Left hindlimb (tissue), 1 donor: ENCODE data around the gene SELPLG.
"Not testable (repeated sequence)": the region's sequence is repeated elsewhere in the genome, so short reads cannot be mapped to it uniquely, and the experiment has no call there.

Experiments used
- DNase-seq: peaks from one replicate; pipeline ENCODE4 v3.0.0-alpha.2; 2018

SELPLG gene

DNA sequence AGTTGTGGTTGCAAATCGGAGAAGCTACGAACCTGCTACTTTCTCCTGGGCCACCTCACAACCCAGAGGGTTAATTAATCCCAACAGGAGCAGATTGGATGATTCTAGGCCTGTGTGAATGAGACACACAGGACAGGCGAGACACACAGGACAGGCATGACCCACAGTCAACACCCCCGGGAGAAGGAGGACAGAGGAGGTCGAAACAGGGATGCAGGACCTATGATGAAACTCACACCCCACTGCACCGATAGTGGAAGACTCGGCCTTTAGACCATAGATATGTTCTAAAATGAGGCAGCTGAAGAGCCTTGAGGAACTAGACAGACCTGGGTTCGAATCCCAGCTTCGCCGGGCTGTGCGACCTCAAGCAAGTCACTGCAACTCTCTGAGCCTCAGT is 47.4 kb downstream of the SELPLG start:
- peak; percentile 13 for DNase-seq

- DNase-seq = no peak
These were observed 47.8 kb downstream of the SELPLG start for GRCh38 chr12:108585864-108586263.

- DNase-seq = no peak
These were observed 49.1 kb downstream of the SELPLG start for GRCh38 chr12:108584456-108585065.

DNA sequence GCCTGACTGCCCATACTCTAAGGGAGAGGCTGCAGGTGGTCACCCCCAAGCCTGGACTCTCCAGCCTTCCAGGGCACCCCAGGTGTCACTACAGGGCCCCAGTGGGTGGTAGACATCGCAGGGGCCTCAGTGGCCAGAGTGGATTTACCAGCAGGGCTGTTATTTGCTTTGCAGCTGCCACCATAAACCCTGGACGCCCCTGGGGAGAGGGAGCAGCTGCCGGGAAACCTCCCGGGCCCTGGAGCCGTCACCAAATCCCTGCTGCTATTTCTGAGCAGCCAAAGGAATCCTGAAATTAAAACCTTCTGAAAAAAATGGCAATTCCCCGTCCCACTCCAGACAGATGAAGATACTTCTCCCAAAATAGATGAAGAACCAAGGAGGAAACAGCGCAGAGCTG is 49.7 kb downstream of the SELPLG start:
- DNase-seq = peak; percentile 81

GRCh38 chr12:108582978-108583770 is 50.5 kb downstream of the SELPLG start:
- DNase-seq = peak; percentile 31

GRCh38 chr12:108582509-108582908 is 51.2 kb downstream of the SELPLG start:
- peak; percentile 6 for DNase-seq

- DNase-seq = peak; percentile 22
These were observed 52.1 kb downstream of the SELPLG start for GRCh38 chr12:108581311-108582227.

GRCh38 chr12:108580531-108580930 is 53.2 kb downstream of the SELPLG start:
- no peak for DNase-seq

DNA sequence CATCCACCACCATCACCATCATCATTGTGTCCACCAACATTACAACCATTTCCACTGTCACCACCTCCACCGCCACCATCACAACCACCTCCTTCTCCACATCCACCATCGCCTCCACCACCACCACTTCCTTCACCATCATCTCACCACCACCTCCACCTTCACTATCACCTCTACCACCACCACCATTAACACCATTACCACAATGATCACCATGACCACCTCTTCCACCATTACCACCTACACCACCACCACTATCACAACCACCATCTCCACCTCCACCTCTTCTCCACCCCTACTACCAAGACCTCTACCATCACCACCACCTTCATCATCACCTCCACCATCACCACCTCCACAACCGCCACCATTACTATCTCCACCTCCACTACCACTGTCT is 54.9 kb downstream of the SELPLG start:
- DNase-seq = no peak

DNA sequence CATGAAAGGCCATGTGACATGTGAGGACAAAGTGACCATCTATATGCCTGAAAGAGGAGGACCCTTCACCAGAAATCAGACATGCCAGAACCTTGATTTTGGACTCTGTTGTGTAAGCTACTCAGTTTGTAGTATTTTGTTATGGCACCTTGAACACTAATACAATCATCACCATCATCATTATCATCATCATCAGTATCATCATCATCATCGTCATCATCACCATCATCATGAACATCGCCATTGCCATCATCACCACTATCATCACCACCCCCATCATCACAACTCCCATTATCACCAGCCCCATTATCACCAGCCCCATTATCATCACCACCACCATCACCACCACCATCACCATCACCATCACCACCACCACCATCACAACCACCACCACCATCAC is 55.4 kb downstream of the SELPLG start:
- no peak for DNase-seq

GRCh38 chr12:108577458-108577857 is 56.2 kb downstream of the SELPLG start:
- DNase-seq = no peak

DNA sequence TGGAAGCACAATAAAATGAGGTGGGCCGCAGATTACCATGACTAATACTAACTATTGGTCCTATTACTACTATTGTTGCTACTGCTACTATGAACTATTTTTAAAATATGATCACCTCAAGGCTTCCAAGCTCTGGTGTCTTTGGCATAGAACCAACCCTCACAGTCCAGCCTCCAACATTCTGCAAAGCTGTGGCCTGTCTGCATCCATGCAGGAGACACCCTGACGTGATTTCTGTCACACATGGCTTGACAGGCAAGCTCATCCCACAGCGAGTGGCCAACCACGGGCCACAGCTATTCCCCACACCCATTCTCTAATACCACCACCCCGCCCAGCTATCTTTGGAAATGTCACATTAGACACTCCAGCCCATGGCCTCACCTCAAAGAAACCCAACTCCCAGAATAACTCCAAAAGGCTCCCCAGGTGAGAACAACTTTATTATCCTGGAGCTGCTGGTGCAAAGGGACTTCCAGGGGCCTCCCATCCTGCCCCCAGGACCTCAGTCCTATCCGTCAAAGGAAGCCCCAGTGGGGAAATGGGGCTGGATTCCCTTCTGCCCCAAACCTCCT is 56.9 kb downstream of the SELPLG start:
- DNase-seq = no peak

GRCh38 chr12:108575199-108575912 is 58.3 kb downstream of the SELPLG start:
- DNase-seq = no peak

DNA sequence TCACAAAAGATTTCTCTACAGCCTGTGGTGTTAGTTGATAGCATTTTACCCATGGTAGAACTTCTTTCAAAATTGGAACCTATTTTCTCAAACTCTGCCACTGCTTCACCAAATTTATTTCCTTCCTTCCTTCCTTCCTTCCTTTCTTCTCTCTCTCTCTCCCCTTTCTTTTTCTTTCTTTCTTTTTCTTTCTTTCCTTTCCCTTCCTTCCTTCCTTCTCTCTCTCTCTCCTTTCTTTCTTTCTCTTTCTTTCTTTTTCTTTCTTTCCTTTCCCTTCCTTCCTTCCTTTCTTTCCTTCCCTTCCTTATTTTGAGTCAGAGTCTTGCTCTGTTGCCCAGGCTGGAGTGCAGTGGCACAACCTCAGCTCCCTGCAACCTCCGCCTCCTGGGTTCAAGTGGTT is 59.4 kb downstream of the SELPLG start:
- DNase-seq = not testable (repeated sequence)

DNA sequence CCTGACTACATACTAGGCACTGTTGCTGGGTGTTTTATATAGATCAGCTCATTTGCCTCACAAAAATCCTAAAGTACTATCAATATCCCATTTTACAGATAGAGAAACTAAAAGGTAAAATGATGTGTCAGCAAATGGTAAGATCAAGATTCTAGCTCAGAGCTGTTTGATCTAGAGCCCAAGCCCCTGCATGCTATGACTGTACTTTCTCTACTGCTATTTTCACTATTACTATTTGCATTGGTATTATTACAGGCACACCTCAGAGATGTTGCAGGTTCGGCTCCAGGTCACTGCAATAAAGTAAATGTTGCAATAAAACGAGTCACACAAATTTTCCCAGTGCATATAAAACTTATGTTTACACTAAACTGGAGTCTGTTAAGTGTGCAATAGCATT is 60.4 kb downstream of the SELPLG start:
- DNase-seq = no peak

- DNase-seq = no peak
These were observed 61.4 kb downstream of the SELPLG start for GRCh38 chr12:108572166-108572790.
